Suprapubic skin (tissue), 3 donors: Measurements from ENCODE around the gene CCR8.

Source experiments
- POLR2A ChIP-seq, 2 donors: fragments of 450-650 bp; IDR thresholded peaks; one replicate each; pipeline ENCODE4 v1.6.1; 2017; ENCODE audit warnings: antibody characterized with exemption in 2 of 2, mild to moderate bottlenecking in 2 of 2, moderate library complexity in 2 of 2
- TF ChIP-seq, protein P1 (sequence below), 2 donors: fragments of 200-600 bp in 1 of 2; fragments of 450-650 bp in 1 of 2; sonication (generic) in 1 of 2; IDR thresholded peaks; one replicate each; pipeline ENCODE4 v1.5.1; 2016 to 2019; ENCODE audit warnings: antibody characterized with exemption in 2 of 2, mild to moderate bottlenecking in 1 of 2, moderate library complexity in 1 of 2

DNA sequence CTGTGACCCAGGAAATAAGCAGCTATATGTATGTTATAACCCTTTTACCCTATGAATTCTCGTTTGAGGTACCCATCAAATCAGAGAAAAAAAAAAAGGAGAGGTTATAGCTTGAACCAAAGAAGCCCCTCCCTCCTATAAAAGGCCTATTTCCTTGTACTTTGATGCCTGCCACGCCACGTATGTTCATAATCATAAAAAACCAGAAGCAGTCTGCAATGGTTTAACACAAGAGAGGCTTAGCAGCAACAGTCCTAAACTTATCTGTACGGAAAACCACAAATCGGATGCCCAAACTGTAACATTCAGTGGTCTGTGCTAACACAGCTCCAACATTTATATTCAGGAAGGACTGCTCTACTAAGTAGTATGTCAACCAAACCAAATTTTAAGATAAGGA, 21.2 kb downstream of the CCR8 start:
- TF ChIP-seq, protein P1, sequence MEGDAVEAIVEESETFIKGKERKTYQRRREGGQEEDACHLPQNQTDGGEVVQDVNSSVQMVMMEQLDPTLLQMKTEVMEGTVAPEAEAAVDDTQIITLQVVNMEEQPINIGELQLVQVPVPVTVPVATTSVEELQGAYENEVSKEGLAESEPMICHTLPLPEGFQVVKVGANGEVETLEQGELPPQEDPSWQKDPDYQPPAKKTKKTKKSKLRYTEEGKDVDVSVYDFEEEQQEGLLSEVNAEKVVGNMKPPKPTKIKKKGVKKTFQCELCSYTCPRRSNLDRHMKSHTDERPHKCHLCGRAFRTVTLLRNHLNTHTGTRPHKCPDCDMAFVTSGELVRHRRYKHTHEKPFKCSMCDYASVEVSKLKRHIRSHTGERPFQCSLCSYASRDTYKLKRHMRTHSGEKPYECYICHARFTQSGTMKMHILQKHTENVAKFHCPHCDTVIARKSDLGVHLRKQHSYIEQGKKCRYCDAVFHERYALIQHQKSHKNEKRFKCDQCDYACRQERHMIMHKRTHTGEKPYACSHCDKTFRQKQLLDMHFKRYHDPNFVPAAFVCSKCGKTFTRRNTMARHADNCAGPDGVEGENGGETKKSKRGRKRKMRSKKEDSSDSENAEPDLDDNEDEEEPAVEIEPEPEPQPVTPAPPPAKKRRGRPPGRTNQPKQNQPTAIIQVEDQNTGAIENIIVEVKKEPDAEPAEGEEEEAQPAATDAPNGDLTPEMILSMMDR (IDR thresholded peaks at IDR 0.05) = no peak
- no peak for TF ChIP-seq POLR2A (IDR thresholded peaks at IDR 0.05)
